NCI-H146 treated with DMSO at 0.1 percent for 48 hours (cell line): ENCODE data around the gene PEX5L.

Source experiments
- DNase-seq: peaks from one replicate; lab custom pipeline; 2025; ENCODE audit not compliant: unreplicated experiment; lab: John Stamatoyannopoulos, UW

The PEX5L gene

DNA sequence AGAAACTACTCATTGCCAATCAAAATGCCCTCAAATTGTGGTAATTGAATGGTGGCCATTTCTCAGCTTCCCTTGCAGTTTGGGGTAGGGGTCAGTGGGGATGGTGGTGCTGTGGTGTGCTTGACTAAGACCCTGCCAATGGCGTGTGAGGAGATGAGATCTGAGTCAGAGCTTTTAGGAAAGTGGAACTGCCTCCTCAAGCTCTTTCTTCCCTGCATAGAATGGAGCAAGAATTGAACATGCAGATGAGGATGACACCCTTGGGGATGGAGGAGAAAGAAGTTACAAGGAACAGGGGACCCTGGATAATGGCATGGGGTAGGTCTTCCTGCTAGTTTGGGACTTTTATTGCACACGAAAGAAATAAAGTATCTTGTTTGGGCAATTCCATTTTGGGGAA is 188.0 kb downstream of the PEX5L start:
- no peak for DNase-seq

GRCh38 chr3:179842061-179842460 is 194.7 kb downstream of the PEX5L start:
- no peak for DNase-seq

DNA sequence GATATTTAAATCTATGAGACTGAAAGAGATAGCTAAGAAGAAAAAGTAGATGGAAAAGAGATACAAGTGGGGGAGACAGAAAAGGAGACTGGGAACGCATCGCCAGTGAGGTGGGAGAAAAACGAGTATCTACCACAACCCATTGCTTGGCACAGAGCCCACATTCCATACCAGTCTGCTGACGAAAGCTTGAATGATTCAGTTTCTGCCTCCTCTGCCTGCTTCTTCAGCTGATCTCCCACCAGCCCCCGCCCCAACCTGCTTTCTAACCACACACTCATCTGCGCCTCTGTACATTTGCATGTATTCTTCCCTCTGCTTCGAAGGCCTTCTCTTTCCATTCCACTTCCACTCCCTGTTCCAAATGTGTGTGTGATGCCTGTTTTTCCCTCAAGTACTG is 195.8 kb downstream of the PEX5L start:
- no peak for DNase-seq

GRCh38 chr3:179837374-179837773 is 199.4 kb downstream of the PEX5L start:
- no peak for DNase-seq

- no peak for DNase-seq
Observed at GRCh38 chr3:179833294-179833693, 203.4 kb downstream of the PEX5L start.

DNA sequence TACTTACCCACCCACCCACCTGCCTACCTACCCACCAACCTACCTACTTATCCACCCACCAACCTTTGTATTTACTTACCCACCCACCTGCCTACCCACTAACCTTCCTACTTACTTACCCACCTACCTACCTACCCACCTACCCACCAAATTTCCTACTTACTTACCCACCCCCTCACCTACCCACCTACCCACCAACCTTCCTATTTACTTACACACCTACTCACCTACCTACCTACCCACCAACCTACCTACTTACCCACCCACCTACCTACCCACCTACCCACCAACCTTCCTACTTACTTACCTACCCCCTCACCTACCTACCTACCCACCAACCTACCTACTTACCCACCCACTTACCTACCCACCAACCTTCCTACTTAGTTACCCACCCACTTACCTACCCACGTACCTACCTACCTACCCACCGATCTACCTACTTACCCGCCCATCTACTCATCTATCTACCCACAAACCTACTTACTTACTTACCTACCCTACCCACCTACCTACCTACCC is 204.3 kb downstream of the PEX5L start:
- DNase-seq = no peak

- no peak for DNase-seq
Observed at GRCh38 chr3:179829401-179829800, 207.3 kb downstream of the PEX5L start.

DNA sequence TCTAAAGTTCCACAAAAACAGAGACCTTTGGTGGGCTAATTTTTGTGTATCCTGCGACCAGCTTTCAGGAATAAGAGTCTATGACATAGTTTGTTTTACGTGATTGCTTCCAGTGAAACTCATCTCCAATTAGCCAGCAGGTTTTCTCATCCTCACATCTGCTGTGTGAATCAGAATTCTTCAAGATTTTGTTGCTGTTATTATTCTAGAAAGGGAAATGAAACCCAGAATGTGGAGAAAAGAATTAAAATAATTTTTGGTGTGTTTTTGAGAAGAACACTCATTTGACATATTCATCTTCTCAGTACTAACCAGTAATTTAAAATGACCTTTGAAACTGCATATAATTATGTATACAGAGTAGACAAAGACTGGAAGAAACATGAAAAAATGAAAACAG is 208.0 kb downstream of the PEX5L start:
- DNase-seq = no peak

GRCh38 chr3:179826247-179826637 is 210.5 kb downstream of the PEX5L start:
- no peak for DNase-seq

DNA sequence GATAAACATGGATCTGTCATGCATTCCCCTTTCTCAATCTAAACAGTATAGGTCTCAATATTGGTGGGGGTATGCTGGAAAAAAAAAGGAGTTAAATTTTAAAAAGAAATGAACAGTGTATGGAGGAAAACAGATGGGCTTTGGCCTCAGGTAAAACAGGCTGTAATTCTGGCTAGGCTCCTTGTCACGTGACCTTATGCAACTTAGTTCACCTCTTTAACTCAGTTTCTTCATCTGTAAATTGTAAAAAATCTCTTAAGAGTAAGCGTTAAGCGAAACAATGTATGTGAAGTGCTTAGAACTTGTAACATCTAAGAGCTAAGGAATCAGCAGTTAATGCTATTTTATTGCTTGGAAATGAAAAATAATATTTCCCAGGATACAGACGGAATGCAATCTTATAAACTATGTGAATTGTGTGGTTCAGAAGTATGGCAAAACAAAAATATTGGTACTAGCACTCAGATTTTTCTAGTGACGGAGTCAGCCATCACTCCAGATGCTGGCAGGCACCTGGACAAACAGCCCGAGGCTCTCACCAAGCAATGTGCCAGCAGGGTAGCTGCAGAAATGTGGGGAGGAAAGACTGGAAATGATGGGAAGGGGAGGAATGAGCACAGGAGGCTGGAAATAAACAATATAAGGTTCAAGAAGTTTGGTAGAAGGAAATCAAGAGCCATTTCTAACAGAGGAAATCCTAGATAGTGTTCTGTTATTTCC is 211.1 kb downstream of the PEX5L start:
- peak; percentile 65 for DNase-seq

GRCh38 chr3:179822296-179822695 is 214.4 kb downstream of the PEX5L start:
- no peak for DNase-seq

DNA sequence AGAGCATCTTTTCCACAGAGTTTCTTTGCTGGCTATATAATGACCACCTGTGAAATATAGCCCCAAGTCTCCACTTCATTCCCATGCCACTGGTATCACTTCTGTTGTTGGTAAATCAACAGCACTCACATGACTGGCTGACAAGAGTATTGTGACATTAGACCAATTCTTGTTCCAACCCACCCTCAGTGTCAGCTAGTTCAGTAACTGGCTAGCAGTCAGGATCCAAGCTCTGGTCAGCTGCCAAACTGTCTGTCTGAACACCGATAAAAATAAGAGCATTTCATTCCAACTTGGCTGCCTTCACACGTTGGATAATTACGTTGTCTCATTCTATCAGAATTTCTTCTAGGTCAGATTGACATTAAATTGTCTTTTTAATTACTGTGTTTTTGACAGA is 217.4 kb downstream of the PEX5L start:
- DNase-seq = no peak

DNA sequence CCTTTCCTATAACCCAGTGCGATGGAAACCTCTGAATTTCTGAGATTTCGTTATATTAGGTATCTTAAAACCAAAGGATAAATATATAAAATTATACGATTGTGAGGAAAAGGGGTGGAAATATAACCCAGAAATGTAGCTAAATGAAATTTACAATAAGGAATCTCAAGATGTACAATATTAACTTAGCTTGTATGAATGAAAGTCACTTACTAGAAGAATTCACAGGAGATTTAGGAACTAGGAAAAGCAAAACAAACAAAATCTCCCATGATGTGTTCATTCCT is 224.7 kb downstream of the PEX5L start:
- DNase-seq = no peak

GRCh38 chr3:179811321-179812095 is 225.2 kb downstream of the PEX5L start:
- peak; percentile 39 for DNase-seq

DNA sequence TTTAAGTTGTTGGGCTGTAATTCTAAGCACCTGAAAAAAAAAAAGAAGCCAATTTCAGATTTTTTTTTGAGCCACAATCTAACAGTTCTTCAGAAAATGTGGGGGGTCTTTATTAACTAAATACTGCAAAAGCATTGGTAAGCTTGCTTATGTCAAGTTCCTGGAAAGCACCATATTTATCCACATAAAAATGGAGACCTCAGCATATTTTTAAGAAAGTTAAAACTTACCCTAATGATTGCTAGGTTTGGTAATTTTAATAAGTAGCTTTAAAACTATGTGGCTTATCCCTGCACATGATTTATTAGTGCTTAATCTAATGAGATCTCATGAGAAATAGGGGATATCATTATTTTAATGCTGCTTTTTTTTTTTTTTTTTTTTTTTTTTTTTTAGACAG is 227.1 kb downstream of the PEX5L start:
- no peak for DNase-seq

DNA sequence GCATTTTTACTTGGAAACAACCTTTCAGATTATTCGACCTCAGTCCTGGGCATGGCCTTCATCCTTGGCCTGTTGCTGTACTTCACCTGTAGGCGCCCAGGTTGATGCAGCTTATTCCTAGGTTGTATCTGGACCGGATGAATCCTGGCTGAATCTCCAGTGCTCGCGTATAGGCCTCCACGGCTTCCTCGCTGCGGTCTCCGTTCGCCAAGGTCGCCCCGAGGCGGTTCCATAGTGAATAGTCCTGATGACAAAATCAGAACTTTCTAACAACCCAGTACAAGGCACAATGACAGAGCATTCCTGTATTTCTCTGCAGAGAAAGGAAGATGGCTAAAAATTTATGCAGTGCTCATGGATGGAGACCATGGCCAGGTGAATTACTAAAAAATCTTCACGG is 229.1 kb downstream of the PEX5L start:
- no peak for DNase-seq

GRCh38 chr3:179806177-179806576 is 230.6 kb downstream of the PEX5L start:
- DNase-seq = no peak

- DNase-seq = no peak
Observed at GRCh38 chr3:179801856-179802255, 234.9 kb downstream of the PEX5L start.

DNA sequence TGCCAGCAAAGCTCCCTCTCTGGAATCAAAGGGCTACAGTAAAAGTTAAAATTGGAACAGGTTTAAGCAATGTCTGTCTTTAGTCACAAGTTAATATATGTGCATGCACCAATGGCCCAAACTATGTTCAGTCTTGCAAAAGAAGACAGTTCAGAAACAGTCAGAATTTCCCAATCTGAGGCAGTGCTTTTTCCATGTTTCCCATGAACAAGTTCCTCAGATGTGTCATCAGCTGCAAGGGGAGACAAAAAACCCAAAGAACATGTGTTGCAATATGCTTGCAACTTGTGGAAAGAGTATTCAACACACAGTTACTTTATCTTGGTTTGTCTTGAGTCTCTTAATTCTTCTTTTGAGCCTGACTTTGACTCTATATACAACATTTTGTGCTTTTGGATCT is 235.5 kb downstream of the PEX5L start:
- no peak for DNase-seq

DNA sequence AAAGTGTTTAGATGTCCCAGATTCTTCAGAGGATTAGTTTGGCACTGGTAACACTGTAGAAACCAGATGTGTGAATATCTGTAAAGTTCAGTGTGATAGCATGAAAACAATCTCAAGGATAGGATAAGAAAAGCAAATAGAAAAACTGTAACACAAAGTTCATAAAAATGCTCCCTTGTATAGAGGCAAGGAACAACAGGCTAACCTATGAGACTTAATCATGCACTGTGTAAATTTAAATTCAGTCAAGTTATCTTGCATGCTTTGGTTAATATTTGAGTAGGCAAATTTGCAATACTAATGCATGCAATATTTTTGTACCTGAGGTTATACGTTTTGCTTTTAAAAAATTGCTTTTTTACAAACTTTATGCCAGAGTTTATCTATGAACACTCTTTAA is 239.5 kb downstream of the PEX5L start:
- no peak for DNase-seq

GRCh38 chr3:179796421-179796820 is 240.3 kb downstream of the PEX5L start:
- no peak for DNase-seq

- DNase-seq = no peak
Observed at GRCh38 chr3:179794355-179794754, 242.4 kb downstream of the PEX5L start.

- no peak for DNase-seq
Observed at GRCh38 chr3:179791793-179792192, 244.9 kb downstream of the PEX5L start.
